ENCODE data around the gene ATF5. TPM values are rescaled to one million over a fixed set of nuclear protein-coding genes. Genes with fewer than 3 reads are reported as not detected.

ATF5 gene
- total RNA-seq, 1 donor from 2014 or later = 15.3 TPM

DNA sequence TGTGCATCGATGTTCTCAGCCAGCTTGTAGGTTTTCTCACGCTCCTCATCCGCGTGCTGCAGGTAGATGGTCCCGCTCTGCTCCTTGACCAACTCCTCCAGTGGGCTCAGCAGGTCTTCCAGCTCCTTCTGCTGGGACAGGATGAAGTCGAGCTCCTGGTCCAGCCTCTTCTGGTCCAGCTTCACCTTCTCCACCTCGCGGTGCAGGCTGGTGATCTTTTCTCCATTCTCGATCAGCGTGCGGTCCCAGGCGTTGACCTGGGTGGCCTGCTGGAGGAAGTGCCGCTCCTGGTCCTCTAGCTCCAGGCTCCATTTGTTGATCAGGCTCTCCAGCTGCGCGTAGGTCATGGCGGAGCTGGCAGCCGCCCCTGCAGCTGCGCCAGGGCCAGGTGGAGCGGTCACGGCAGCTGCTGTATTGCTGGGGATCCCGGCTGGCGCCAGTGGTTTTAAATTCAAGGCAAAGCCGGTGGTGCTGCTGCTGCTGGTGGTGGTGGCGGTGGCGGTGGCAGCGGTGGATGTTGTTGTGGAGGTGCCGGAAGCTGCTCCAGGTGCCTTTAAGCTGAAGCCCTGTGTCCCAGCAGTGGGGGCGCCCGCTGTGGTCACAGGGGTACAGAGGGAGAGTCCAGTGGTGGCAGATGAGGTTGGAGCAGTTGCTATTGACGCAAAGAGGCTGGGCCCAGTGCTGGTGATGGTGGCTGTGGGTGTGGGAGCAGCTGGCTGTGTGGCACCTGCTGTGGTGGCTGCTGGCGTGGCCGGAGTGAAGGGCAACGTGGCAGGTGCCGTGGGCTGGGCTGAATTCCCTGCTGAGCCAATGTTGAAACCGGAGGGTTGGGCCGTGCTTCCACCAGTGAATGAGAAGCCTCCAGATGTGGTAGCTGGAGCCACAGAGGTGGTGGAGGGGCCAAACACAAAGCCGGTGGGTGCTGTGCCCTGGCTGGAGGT, 20.3 kb upstream of the ATF5 start:
- DNase-seq (ENCODE audit: low read depth) = no peak
- TF ChIP-seq, protein P1, sequence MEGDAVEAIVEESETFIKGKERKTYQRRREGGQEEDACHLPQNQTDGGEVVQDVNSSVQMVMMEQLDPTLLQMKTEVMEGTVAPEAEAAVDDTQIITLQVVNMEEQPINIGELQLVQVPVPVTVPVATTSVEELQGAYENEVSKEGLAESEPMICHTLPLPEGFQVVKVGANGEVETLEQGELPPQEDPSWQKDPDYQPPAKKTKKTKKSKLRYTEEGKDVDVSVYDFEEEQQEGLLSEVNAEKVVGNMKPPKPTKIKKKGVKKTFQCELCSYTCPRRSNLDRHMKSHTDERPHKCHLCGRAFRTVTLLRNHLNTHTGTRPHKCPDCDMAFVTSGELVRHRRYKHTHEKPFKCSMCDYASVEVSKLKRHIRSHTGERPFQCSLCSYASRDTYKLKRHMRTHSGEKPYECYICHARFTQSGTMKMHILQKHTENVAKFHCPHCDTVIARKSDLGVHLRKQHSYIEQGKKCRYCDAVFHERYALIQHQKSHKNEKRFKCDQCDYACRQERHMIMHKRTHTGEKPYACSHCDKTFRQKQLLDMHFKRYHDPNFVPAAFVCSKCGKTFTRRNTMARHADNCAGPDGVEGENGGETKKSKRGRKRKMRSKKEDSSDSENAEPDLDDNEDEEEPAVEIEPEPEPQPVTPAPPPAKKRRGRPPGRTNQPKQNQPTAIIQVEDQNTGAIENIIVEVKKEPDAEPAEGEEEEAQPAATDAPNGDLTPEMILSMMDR (conservative IDR thresholded peaks at IDR 0.05; ENCODE audit: low read depth, low read length) = no peak
- H3K4me3 ChIP-seq (ENCODE audit: low read depth, low read length) = no peak overlapping the region

DNA sequence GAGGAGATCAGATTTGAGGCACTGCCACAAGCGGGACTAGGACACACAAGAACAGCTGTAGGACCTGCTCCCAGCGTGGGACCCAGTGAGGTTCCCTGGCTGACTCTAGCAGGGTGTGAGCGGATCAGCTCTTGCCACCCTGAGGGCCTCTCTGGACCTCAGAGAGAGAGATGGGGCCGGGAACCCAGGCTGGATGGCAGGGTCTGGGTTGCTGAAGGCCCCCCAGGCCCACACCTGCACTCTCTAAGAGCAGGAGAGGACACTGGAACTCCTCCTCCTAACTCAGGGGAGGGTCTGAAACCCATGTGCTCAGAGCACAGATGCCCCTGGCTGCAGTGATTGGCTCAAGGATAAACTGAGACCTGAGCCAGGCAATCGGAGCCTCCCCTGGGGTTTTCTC, 18.8 kb upstream of the ATF5 start:
- no peak for DNase-seq (ENCODE audit: low read depth)
- TF ChIP-seq, protein P1 (conservative IDR thresholded peaks at IDR 0.05; ENCODE audit: low read depth, low read length) = no peak
- H3K4me3 ChIP-seq (ENCODE audit: low read depth, low read length) = no peak overlapping the region

DNA sequence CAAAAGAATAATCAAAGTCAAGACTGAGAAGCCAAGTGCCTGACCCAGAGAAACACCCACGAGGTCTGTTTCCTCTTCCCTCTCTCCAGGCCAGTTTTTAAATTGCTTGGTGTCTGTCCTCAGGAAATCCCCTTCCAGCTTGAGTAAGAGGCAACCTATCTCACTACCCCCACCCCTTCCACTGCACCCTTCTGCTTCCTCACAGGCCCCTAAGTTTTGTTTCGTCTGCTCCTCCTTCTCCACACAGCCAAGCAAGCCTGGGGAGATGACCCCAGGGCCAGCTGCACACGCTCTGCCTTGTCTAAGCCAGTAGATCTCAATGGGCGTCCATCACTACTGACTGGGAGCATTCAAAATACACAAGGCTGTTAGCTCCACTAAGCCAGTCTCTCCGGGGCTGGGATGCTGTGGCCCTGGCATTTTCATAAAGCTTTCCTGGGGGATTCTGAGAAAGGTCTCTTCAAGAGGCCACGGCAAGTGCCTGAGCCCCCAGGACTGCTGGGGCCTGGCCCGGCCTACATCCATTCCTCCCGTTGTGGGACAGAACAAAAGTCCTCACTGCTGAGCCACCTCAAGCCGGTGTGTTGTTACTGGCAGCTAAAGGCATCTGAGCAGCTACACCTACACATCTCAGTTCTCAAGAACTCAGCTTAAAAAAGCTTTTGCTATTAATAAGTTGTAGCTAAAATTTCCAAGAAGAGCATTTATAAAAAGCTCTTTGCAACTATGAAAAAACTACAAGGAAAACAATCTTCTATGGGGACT, 17.4 kb upstream of the ATF5 start:
- DNase-seq (ENCODE audit: low read depth) = no peak
- H3K4me3 ChIP-seq (ENCODE audit: low read depth, low read length) = no peak overlapping the region
- TF ChIP-seq, protein P1 (conservative IDR thresholded peaks at IDR 0.05; ENCODE audit: low read depth, low read length) = no peak

DNA sequence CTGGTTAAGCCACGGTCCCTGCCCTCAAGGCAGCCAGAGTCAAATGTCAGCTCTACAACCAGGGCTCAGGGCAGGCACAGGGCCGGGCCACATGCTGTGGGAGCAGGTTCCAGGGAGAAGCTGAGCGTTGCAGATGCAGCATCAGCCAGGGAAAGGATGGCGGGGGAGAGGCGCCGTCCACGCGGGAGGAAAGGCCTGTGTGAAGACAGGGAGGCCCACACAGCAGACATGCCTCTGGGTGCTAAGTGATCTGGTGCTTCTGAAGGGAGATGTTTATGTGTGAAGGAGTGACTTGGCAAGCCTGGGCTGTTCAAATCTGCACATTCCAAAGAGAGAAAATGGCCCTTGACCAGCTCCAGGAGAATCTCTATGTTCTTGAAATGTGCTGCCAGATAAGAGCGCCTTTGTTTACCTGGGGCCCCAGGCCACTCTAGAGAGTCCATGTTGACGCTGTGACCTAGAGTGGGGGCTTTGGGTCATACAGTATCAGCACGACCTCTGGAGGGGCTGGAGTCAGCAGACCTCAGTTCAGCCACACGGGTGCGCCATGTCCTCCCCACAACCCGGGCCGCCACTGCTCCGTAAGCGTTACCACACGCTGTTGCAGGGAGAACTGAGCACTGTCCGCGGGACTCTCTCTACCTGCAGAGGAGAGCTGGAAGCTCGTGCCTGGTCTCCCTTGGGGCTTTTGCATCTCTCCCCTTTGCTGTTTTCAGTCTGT, 15.9 kb upstream of the ATF5 start:
- no peak for DNase-seq (ENCODE audit: low read depth)
- no peak overlapping the region for H3K4me3 ChIP-seq (ENCODE audit: low read depth, low read length)
- TF ChIP-seq, protein P1 (conservative IDR thresholded peaks at IDR 0.05; ENCODE audit: low read depth, low read length) = no peak

DNA sequence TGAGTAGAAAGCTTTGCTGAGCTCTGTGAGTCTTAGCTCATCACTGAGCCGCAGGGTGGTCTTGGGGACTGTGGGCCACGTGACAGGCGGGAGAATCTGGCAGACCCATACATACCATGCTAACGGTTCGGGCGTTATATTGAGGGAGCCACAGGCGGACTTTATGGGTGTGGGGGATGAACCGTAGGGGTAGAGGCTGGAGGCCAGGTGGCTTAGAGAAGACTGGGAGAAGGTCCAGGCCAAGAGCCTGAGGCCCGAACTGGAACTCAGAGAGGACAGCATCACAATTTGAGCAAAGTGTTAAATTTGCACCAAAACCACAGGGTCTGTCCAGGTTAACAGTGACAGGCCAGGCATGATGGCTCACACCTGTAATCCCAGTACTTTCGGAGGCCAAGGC, 15.3 kb upstream of the ATF5 start:
- H3K4me3 ChIP-seq (ENCODE audit: low read depth, low read length) = no peak overlapping the region
- TF ChIP-seq, protein P1 (conservative IDR thresholded peaks at IDR 0.05; ENCODE audit: low read depth, low read length) = no peak
- DNase-seq (ENCODE audit: low read depth) = no peak

DNA sequence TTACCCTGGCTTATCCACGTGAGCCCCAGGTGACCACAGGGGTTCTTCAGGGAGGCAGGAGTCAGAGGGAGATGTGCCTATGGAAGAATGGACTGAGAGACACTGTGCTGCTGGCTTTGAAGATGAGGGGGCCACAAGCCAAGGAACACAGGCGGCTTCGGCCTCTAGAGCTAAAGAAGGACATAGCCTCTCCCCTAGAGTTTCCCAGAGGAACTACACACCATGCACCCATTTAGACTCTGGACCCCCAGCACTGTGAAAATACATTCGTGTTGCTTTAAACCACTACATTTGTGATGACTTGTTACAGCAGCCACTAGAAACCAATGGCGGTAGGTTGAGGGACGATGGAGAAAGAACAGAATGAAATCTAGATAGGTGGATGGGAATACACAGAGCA, 13.7 kb upstream of the ATF5 start:
- DNase-seq (ENCODE audit: low read depth) = no peak
- TF ChIP-seq, protein P1 (conservative IDR thresholded peaks at IDR 0.05; ENCODE audit: low read depth, low read length) = peak; percentile 25

More for the DNA sequence above, 13.7 kb upstream of the ATF5 start:
- H3K4me3 ChIP-seq (ENCODE audit: low read depth, low read length) = no peak overlapping the region

Measured in epithelial cell of proximal tubule (primary cell).